ENCODE data around the gene C1QTNF1. TPM values are rescaled to one million over a fixed set of nuclear protein-coding genes. Genes with fewer than 3 reads are reported as not detected.

C1QTNF1 gene
- total RNA-seq, 1 experiment from 2014 or later, result 18.6 TPM

GRCh38 chr17:78993241-78993956, 30.6 kb upstream of the C1QTNF1 start:
- no peak overlapping the region for H3K4me3 ChIP-seq (ENCODE audit: low read length)
- H3K9ac ChIP-seq (ENCODE audit: low read length), result no peak overlapping the region
- peaks cover 68% of the 10 kb centered on the region for H3K79me2 ChIP-seq (ENCODE audit: low read length)
- ChIA-PET POLR2A (ENCODE audit: unreplicated experiment) (no interaction called here), CTCF (no interaction called here)
- BruUV-seq (replicated peaks), result no TSS peak
- H3K9me2 ChIP-seq (replicated peaks; ENCODE audit: low read length), result no peaks in the 10 kb centered on the region
- intact Hi-C loops (cut with micrococcal nuclease), result no loop called here
- H3K4me2 ChIP-seq (ENCODE audit: low read length), result no peak overlapping the region
- peaks cover 69% of the 10 kb centered on the region for H3K36me3 ChIP-seq (ENCODE audit: low read depth, low read length)
- peaks cover 7% of the 10 kb centered on the region for H3F3A ChIP-seq (ENCODE audit: low read length, unreplicated experiment)
- peaks cover 34% of the 10 kb centered on the region for H3K4me1 ChIP-seq (ENCODE audit: insufficient read depth, low read length)
- DNase-seq (peak; percentile 68), ATAC-seq (no peak)
- H3K9me3 ChIP-seq (ENCODE audit: low read length), result no peaks in the 10 kb centered on the region
- TF ChIP-seq CTCF (conservative IDR thresholded peaks at IDR 0.05; ENCODE audit: low read depth, low read length) (peak; percentile 96), EZH2phosphoT487 (IDR thresholded peaks at IDR 0.05; ENCODE audit: borderline replicate concordance, low read length) (no peak), EZH2 (IDR thresholded peaks at IDR 0.05; ENCODE audit: low read length, unreplicated experiment) (no peak)
- peaks cover 7% of the 10 kb centered on the region; the same call in 1 of the 2 replicates for H4K20me1 ChIP-seq (ENCODE audit: low read length)
- no peak overlapping the region for H2AFZ ChIP-seq (ENCODE audit: low read length)
- H3K27me3 ChIP-seq (ENCODE audit: low read length), result no peaks in the 10 kb centered on the region
- no peak overlapping the region for H3K27ac ChIP-seq (ENCODE audit: low read length)

- DNase-seq (no peak), ATAC-seq (no peak)
- Histone ChIP-seq H3K4me1 (ENCODE audit: insufficient read depth, low read length) (peaks cover 39% of the 10 kb centered on the region), H3K4me2 (ENCODE audit: low read length) (no peak overlapping the region), H3K27ac (ENCODE audit: low read length) (no peak overlapping the region), H3K36me3 (ENCODE audit: low read depth, low read length) (peaks cover 74% of the 10 kb centered on the region), H3K9me2 (replicated peaks; ENCODE audit: low read length) (no peaks in the 10 kb centered on the region), H3K79me2 (ENCODE audit: low read length) (peaks cover 75% of the 10 kb centered on the region), H3K4me3 (ENCODE audit: low read length) (no peak overlapping the region), H3K9me3 (ENCODE audit: low read length) (no peaks in the 10 kb centered on the region), H3K27me3 (ENCODE audit: low read length) (no peaks in the 10 kb centered on the region), H2AFZ (ENCODE audit: low read length) (no peak overlapping the region), H3K9ac (ENCODE audit: low read length) (no peak overlapping the region), H4K20me1 (ENCODE audit: low read length) (peaks cover 12% of the 10 kb centered on the region), H3F3A (ENCODE audit: low read length, unreplicated experiment) (peaks cover 11% of the 10 kb centered on the region)
- ChIA-PET POLR2A (ENCODE audit: unreplicated experiment) (no interaction called here), CTCF (no interaction called here)
- TF ChIP-seq EZH2 (IDR thresholded peaks at IDR 0.05; ENCODE audit: low read length, unreplicated experiment) (no peak), CTCF (conservative IDR thresholded peaks at IDR 0.05; ENCODE audit: low read depth, low read length) (no peak), EZH2phosphoT487 (IDR thresholded peaks at IDR 0.05; ENCODE audit: borderline replicate concordance, low read length) (no peak)
- intact Hi-C loops (cut with micrococcal nuclease), result no loop called here
- no TSS peak for BruUV-seq (replicated peaks)
These were observed 29.8 kb upstream of the C1QTNF1 start for GRCh38 chr17:78993981-78994671.

Data from PC-3 (cell line).